Adipocyte (in vitro differentiated cells): ENCODE data around the gene HOXA4.

Experiments
- DNase-seq: peaks from one replicate; pipeline ENCODE4 v3.0.0-alpha.2; 2015; ENCODE audit warnings: low read depth
- H3K27me3 ChIP-seq: replicated peaks from 2 replicates; pipeline ENCODE4 v1.7.0; 2013; ENCODE audit warnings: mild to moderate bottlenecking, low read length, moderate library complexity; ENCODE audit not compliant: control insufficient read depth, insufficient read depth
- H3K36me3 ChIP-seq: 2 replicates; pipeline ENCODE4 v1.7.0; 2013; ENCODE audit warnings: low read length, mild to moderate bottlenecking, moderate library complexity; ENCODE audit not compliant: control insufficient read depth, insufficient read depth, severe bottlenecking
- H3K4me1 ChIP-seq: 2 replicates; pipeline ENCODE4 v1.7.0; 2013; ENCODE audit warnings: mild to moderate bottlenecking, low read length, moderate library complexity; ENCODE audit not compliant: control insufficient read depth, insufficient read depth
- H3K4me3 ChIP-seq: 2 replicates; pipeline ENCODE4 v1.7.0; 2013; ENCODE audit warnings: mild to moderate bottlenecking, low read length, moderate library complexity
- H3K9ac ChIP-seq: 2 replicates; pipeline ENCODE4 v1.7.0; 2013; ENCODE audit warnings: mild to moderate bottlenecking, low read length, moderate library complexity
- H3K9me3 ChIP-seq: 2 replicates; pipeline ENCODE4 v1.7.0; 2013; ENCODE audit warnings: mild to moderate bottlenecking, low read length, moderate library complexity; ENCODE audit not compliant: control insufficient read depth

HOXA4 gene

GRCh38 chr7:27132214-27132613 lies 1.7 kb upstream of the HOXA4 start:
- H3K27me3 ChIP-seq, result no peaks in the 10 kb centered on the region
- DNase-seq, result no peak
- no peak overlapping the region for H3K4me3 ChIP-seq

GRCh38 chr7:27131390-27131819 lies 848 bp upstream of the HOXA4 start:
- H3K36me3 ChIP-seq, result peaks cover 8% of the 10 kb centered on the region
- peak overlapping the region; percentile 82 for H3K4me3 ChIP-seq
- H3K9me3 ChIP-seq, result no peaks in the 10 kb centered on the region
- H3K9ac ChIP-seq, result peak overlapping the region; percentile 82
- DNase-seq, result no peak
- H3K4me1 ChIP-seq, result peaks cover 72% of the 10 kb centered on the region
- H3K27me3 ChIP-seq, result no peaks in the 10 kb centered on the region

More at GRCh38 chr7:27132214-27132613, 1.7 kb upstream of the HOXA4 start:
- no peaks in the 10 kb centered on the region for H3K9me3 ChIP-seq
- H3K4me1 ChIP-seq, result peaks cover 78% of the 10 kb centered on the region
- H3K9ac ChIP-seq, result peak overlapping the region; percentile 6
- peaks cover 8% of the 10 kb centered on the region for H3K36me3 ChIP-seq

- H3K9ac ChIP-seq, result peak overlapping the region; percentile 82
- no peaks in the 10 kb centered on the region for H3K9me3 ChIP-seq
- H3K27me3 ChIP-seq, result no peaks in the 10 kb centered on the region
- H3K4me1 ChIP-seq, result peaks cover 58% of the 10 kb centered on the region
- peak overlapping the region; percentile 77 for H3K4me3 ChIP-seq
- DNase-seq, result no peak
- H3K36me3 ChIP-seq, result peaks cover 10% of the 10 kb centered on the region
Observed at GRCh38 chr7:27129729-27130539, 623 bp downstream of the HOXA4 start.

GRCh38 chr7:27128776-27129728 lies 1.5 kb downstream of the HOXA4 start:
- Histone ChIP-seq H3K9ac (peak overlapping the region; percentile 82), H3K4me1 (peaks cover 50% of the 10 kb centered on the region), H3K4me3 (peak overlapping the region; percentile 77), H3K9me3 (no peaks in the 10 kb centered on the region), H3K36me3 (peaks cover 13% of the 10 kb centered on the region), H3K27me3 (no peaks in the 10 kb centered on the region)
- no peak for DNase-seq

GRCh38 chr7:27128034-27128433 lies 2.5 kb downstream of the HOXA4 start:
- Histone ChIP-seq H3K4me1 (peaks cover 41% of the 10 kb centered on the region), H3K27me3 (no peaks in the 10 kb centered on the region), H3K36me3 (peaks cover 13% of the 10 kb centered on the region), H3K9me3 (no peaks in the 10 kb centered on the region), H3K4me3 (no peak overlapping the region), H3K9ac (peak overlapping the region; percentile 4)
- DNase-seq, result no peak

- no peak for DNase-seq
- Histone ChIP-seq H3K27me3 (no peaks in the 10 kb centered on the region), H3K9me3 (no peaks in the 10 kb centered on the region), H3K36me3 (peaks cover 21% of the 10 kb centered on the region), H3K9ac (no peak overlapping the region), H3K4me1 (peaks cover 34% of the 10 kb centered on the region), H3K4me3 (no peak overlapping the region)
Observed at GRCh38 chr7:27126596-27127327, 3.8 kb downstream of the HOXA4 start.

- no peaks in the 10 kb centered on the region for H3K27me3 ChIP-seq
- H3K4me3 ChIP-seq, result no peak overlapping the region
- no peak overlapping the region for H3K9ac ChIP-seq
- no peak for DNase-seq
- H3K9me3 ChIP-seq, result no peaks in the 10 kb centered on the region
- peaks cover 24% of the 10 kb centered on the region for H3K36me3 ChIP-seq
- H3K4me1 ChIP-seq, result peaks cover 32% of the 10 kb centered on the region
Observed at GRCh38 chr7:27125986-27126394, 4.6 kb downstream of the HOXA4 start.

GRCh38 chr7:27124902-27125689 lies 5.5 kb downstream of the HOXA4 start:
- H3K9ac ChIP-seq, result no peak overlapping the region
- no peak for DNase-seq
- H3K27me3 ChIP-seq, result no peaks in the 10 kb centered on the region
- peaks cover 40% of the 10 kb centered on the region for H3K4me1 ChIP-seq
- H3K4me3 ChIP-seq, result no peak overlapping the region
- H3K36me3 ChIP-seq, result peaks cover 24% of the 10 kb centered on the region
- no peaks in the 10 kb centered on the region for H3K9me3 ChIP-seq

- no peak for DNase-seq
Observed at GRCh38 chr7:27124096-27124901, 6.3 kb downstream of the HOXA4 start.

More at GRCh38 chr7:27124096-27124901, 6.3 kb downstream of the HOXA4 start:
- Histone ChIP-seq H3K27me3 (no peaks in the 10 kb centered on the region), H3K4me1 (peaks cover 41% of the 10 kb centered on the region), H3K36me3 (peaks cover 23% of the 10 kb centered on the region), H3K4me3 (no peak overlapping the region), H3K9me3 (no peaks in the 10 kb centered on the region), H3K9ac (no peak overlapping the region)
